H1 (cell line): ENCODE results near the gene SLC22A13. TPM values are rescaled to one million over a fixed set of nuclear protein-coding genes. Genes with fewer than 3 reads are reported as not detected.

Experiments
- CHD7 ChIP-seq: fragments of 300-600 bp; sonication (generic); IDR thresholded peaks from 2 replicates; pipeline ENCODE4 v1.7.1; 2012; ENCODE audit warnings: low read length, moderate library complexity, mild to moderate bottlenecking, inconsistent platforms; ENCODE audit not compliant: insufficient replicate concordance
- E2F6 ChIP-seq: IDR thresholded peaks from 2 replicates; pipeline ENCODE4 v1.6.1; 2012; ENCODE audit warnings: inconsistent platforms
- GTF2F1 ChIP-seq: IDR thresholded peaks from 2 replicates; pipeline ENCODE4 v1.6.1; 2012; ENCODE audit warnings: low read depth, low read length, improper control_type of control experiment, borderline replicate concordance
- SIRT6 ChIP-seq: IDR thresholded peaks from one replicate; pipeline ENCODE4 v1.7.1; 2012; ENCODE audit warnings: low read length, inconsistent platforms
- polyA plus RNA-seq, 7 experiments: library from polyadenylated mRNA; depleted of rRNA in 3 of 7; stranded (reverse) in 5 of 7; unstranded in 2 of 7; fragments of >200 nt in 5 of 7; fragments of 200-250 nt in 2 of 7; gene quantifications; 1 replicate in 5 of 7; 2 replicates in 1 of 7; 4 replicates in 1 of 7; pipeline versions ENCODE4 v1.2.1 to v1.2.3, GENCODE V29; 2011 to 2013; ENCODE audit warnings: missing spikeins in 2 of 7, mixed read lengths in 2 of 7
- total RNA-seq: library from RNA; stranded (reverse); fragmentation: NEBNext Ultra II Directional; extraction: Animal tissue kit (Norgen Biotek cat#: 25700); gene quantifications from 2 replicates; pipeline ENCODE4 v1.2.1, GENCODE V29; 2021

SLC22A13 gene
- total and polyA plus RNA-seq, 2 of the 8 experiments (the other 6 are each of a cell fraction or from before 2014, with no cell fraction given) = 0.05 to 0.41 TPM

- TF ChIP-seq CHD7 (no peak), SIRT6 (no peak), GTF2F1 (no peak), E2F6 (no peak)
Observed at GRCh38 chr3:38325256-38325655, 59.6 kb downstream of the SLC22A13 start (continued).
